ENCODE results near the gene CIDEA. TPM values are rescaled to one million over a fixed set of nuclear protein-coding genes. Genes with fewer than 3 reads are reported as not detected.

CIDEA gene
- total and polyA plus RNA-seq, 2 experiments from 2014 or later, result not detected

GRCh38 chr18:12264864-12265263 lies 10.7 kb downstream of the CIDEA start:
- no peak overlapping the region for H3K4me3 ChIP-seq
- H3K9ac ChIP-seq, result no peak overlapping the region
- TF ChIP-seq EZH2 (IDR thresholded peaks at IDR 0.05; ENCODE audit: insufficient read depth, poor library complexity, severe bottlenecking) (no peak), EZH2phosphoT487 (IDR thresholded peaks at IDR 0.05; ENCODE audit: insufficient read depth, low read depth) (no peak)
- no peak overlapping the region for H3K27ac ChIP-seq
- H3K36me3 ChIP-seq (ENCODE audit: low read depth), result no peaks in the 10 kb centered on the region
- H2AFZ ChIP-seq, result no peak overlapping the region
- in situ Hi-C loops (cut with MboI), result no loop called here
- no peaks in the 10 kb centered on the region for H3K9me2 ChIP-seq (ENCODE audit: insufficient read depth)
- H3K4me2 ChIP-seq (ENCODE audit: unreplicated experiment), result no peak overlapping the region
- WGBS, 2 experiments (ENCODE audit: low coverage in 1 of 2, low lambda C conversion rate in 2 of 2, missing lambda C conversion rate in 2 of 2), result 66 to 67% methylated on average over 2 of the region's 2 CpGs
- no peaks in the 10 kb centered on the region for H3K4me1 ChIP-seq (ENCODE audit: insufficient read depth)
- H4K20me1 ChIP-seq (ENCODE audit: insufficient read depth), result no peaks in the 10 kb centered on the region
- H3K79me2 ChIP-seq (ENCODE audit: insufficient read depth), result no peaks in the 10 kb centered on the region
- DNase-seq, result no peak
- peaks cover 33% of the 10 kb centered on the region for H3K27me3 ChIP-seq (replicated peaks; ENCODE audit: insufficient read depth)
- H3K9me3 ChIP-seq (ENCODE audit: low read depth), result no peaks in the 10 kb centered on the region
- no peaks in the 10 kb centered on the region for H3F3A ChIP-seq (ENCODE audit: insufficient read depth)

GRCh38 chr18:12271376-12272235 lies 17.4 kb downstream of the CIDEA start:
- H3K9ac ChIP-seq, result peak overlapping the region; percentile 72
- no peaks in the 10 kb centered on the region for H3K4me1 ChIP-seq (ENCODE audit: insufficient read depth)
- TF ChIP-seq EZH2 (IDR thresholded peaks at IDR 0.05; ENCODE audit: insufficient read depth, poor library complexity, severe bottlenecking) (no peak), EZH2phosphoT487 (IDR thresholded peaks at IDR 0.05; ENCODE audit: insufficient read depth, low read depth) (no peak)
- peak overlapping the region; percentile 86 for H3K4me3 ChIP-seq
- no peaks in the 10 kb centered on the region for H3F3A ChIP-seq (ENCODE audit: insufficient read depth)
- H3K27me3 ChIP-seq (replicated peaks; ENCODE audit: insufficient read depth), result no peaks in the 10 kb centered on the region
- DNase-seq, result peak; percentile 92
- in situ Hi-C loops (cut with MboI), result no loop called here
- H3K27ac ChIP-seq, result peak overlapping the region; percentile 39
- no peaks in the 10 kb centered on the region for H4K20me1 ChIP-seq (ENCODE audit: insufficient read depth)
- H3K9me3 ChIP-seq (ENCODE audit: low read depth), result no peaks in the 10 kb centered on the region
- 19 to 22% methylated on average over 36 to 49 of the region's 51 CpGs for WGBS, 2 experiments (ENCODE audit: low coverage in 1 of 2, low lambda C conversion rate in 2 of 2, missing lambda C conversion rate in 2 of 2)
- H3K9me2 ChIP-seq (ENCODE audit: insufficient read depth), result no peaks in the 10 kb centered on the region
- H3K36me3 ChIP-seq (ENCODE audit: low read depth), result no peaks in the 10 kb centered on the region
- no peaks in the 10 kb centered on the region for H3K79me2 ChIP-seq (ENCODE audit: insufficient read depth)
- peak overlapping the region; percentile 94 for H3K4me2 ChIP-seq (ENCODE audit: unreplicated experiment)
- peak overlapping the region; percentile 90 for H2AFZ ChIP-seq

- Histone ChIP-seq H3K4me3 (no peak overlapping the region), H4K20me1 (ENCODE audit: insufficient read depth) (no peaks in the 10 kb centered on the region), H3K9me2 (ENCODE audit: insufficient read depth) (no peaks in the 10 kb centered on the region), H2AFZ (no peak overlapping the region), H3K9ac (no peak overlapping the region), H3K27me3 (replicated peaks; ENCODE audit: insufficient read depth) (no peaks in the 10 kb centered on the region), H3K9me3 (ENCODE audit: low read depth) (no peaks in the 10 kb centered on the region), H3K4me1 (ENCODE audit: insufficient read depth) (peaks cover 18% of the 10 kb centered on the region), H3K36me3 (ENCODE audit: low read depth) (no peaks in the 10 kb centered on the region), H3K79me2 (ENCODE audit: insufficient read depth) (peaks cover 4% of the 10 kb centered on the region), H3K4me2 (ENCODE audit: unreplicated experiment) (no peak overlapping the region), H3F3A (ENCODE audit: insufficient read depth) (peaks cover 14% of the 10 kb centered on the region), H3K27ac (no peak overlapping the region)
- in situ Hi-C loops (cut with MboI), result no loop called here
- no peak for DNase-seq
- no peak for TF ChIP-seq EZH2 (IDR thresholded peaks at IDR 0.05; ENCODE audit: insufficient read depth, poor library complexity, severe bottlenecking)
- TF ChIP-seq EZH2phosphoT487 (IDR thresholded peaks at IDR 0.05; ENCODE audit: insufficient read depth, low read depth), result no peak
- 97 to 99% methylated on average over 4 of the region's 4 CpGs for whole genome bisulfite sequencing, 2 experiments (ENCODE audit: low coverage in 1 of 2, low lambda C conversion rate in 2 of 2, missing lambda C conversion rate in 2 of 2)
These were observed 20.6 kb downstream of the CIDEA start for GRCh38 chr18:12274793-12275192.

- TF ChIP-seq EZH2 (IDR thresholded peaks at IDR 0.05; ENCODE audit: insufficient read depth, poor library complexity, severe bottlenecking) (no peak), EZH2phosphoT487 (IDR thresholded peaks at IDR 0.05; ENCODE audit: insufficient read depth, low read depth) (no peak)
- Histone ChIP-seq H3K4me3 (no peak overlapping the region), H4K20me1 (ENCODE audit: insufficient read depth) (no peaks in the 10 kb centered on the region), H3F3A (ENCODE audit: insufficient read depth) (peaks cover 20% of the 10 kb centered on the region), H3K9me2 (ENCODE audit: insufficient read depth) (no peaks in the 10 kb centered on the region), H3K27me3 (replicated peaks; ENCODE audit: insufficient read depth) (no peaks in the 10 kb centered on the region), H3K9me3 (ENCODE audit: low read depth) (no peaks in the 10 kb centered on the region), H3K79me2 (ENCODE audit: insufficient read depth) (peaks cover 17% of the 10 kb centered on the region), H3K36me3 (ENCODE audit: low read depth) (no peaks in the 10 kb centered on the region), H3K4me1 (ENCODE audit: insufficient read depth) (peaks cover 30% of the 10 kb centered on the region), H3K4me2 (ENCODE audit: unreplicated experiment) (no peak overlapping the region), H2AFZ (no peak overlapping the region), H3K9ac (no peak overlapping the region), H3K27ac (no peak overlapping the region)
- no peak for DNase-seq
- 95 to 96% methylated on average over 22 to 23 of the region's 26 CpGs for WGBS, 2 experiments (ENCODE audit: low coverage in 1 of 2, low lambda C conversion rate in 2 of 2, missing lambda C conversion rate in 2 of 2)
- in situ Hi-C loops (cut with MboI), result no loop called here
These were observed 22.8 kb downstream of the CIDEA start for GRCh38 chr18:12276736-12277554.

Data from GM23248 (cell line).